HG02870 (cell line): ENCODE measurements around the gene KCND3.

Source experiments
- ATAC-seq: cut with Tn5 transposase; IDR thresholded peaks from one replicate; pipeline ENCODE4 v1.9.1; 2021; ENCODE audit warnings: mild to moderate bottlenecking, moderate library complexity; ENCODE audit not compliant: unreplicated experiment

KCND3 gene

GRCh38 chr1:111851552-111851951 is 137.9 kb downstream of the KCND3 start:
- no peak for ATAC-seq

DNA sequence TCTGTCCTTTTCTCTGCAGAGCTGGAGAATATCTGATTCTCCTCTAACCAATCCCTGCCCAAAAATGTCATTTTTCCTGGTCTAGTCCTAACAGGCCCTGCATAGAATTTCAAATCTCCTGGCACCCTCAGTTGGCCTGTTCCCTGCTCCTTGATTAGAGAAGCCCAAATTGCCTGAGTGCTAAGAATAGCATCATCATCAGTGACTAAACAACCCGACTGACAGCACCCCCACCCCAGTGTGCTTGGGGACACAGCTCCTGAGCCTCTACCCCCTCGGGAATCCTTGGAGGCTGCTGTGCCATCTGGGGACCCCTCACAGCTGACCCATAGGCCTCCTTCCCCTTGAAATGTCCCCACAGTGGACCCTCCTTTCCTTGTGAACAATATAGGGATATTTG is 139.4 kb downstream of the KCND3 start:
- no peak for ATAC-seq

GRCh38 chr1:111848852-111849545 is 140.5 kb downstream of the KCND3 start:
- ATAC-seq = no peak

DNA sequence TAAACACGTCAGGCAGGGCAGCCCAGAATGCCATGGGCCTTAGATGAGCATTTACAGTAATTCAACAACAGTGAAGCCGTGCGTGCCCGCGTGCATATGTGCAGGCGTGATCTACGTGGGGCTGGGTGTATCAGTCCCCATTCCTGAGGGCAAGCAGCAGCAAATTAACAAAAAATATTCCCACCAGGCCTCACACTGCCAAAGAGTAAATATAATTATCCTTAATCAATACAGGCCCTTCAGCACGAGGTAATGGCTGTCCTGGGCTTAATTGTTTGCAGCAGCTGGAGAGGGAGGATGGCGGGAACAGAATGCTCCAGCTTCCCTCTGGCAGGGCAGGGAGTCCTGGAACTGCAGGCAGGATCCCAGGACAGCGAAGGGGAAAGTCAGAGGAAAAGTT is 142.0 kb downstream of the KCND3 start:
- no peak for ATAC-seq

DNA sequence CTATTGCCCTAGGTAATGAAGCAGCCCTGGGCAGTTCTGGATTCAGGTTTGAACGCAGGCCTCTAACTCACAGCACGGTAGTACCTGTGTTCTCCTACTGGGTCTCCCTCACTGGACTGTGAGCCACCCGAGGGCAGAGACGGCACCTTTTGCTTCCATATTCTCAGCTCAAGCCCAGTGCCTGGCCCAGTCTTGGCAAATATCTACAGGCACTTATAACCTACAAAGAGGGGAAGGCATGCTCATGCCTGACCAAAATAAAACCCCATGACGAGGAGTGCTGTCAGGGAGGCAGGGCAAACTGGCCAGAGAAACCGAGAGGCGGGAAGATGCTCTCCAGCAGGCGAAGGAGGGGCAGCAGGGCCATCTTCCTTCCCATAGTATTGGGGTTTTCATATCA is 142.6 kb downstream of the KCND3 start:
- ATAC-seq = no peak

DNA sequence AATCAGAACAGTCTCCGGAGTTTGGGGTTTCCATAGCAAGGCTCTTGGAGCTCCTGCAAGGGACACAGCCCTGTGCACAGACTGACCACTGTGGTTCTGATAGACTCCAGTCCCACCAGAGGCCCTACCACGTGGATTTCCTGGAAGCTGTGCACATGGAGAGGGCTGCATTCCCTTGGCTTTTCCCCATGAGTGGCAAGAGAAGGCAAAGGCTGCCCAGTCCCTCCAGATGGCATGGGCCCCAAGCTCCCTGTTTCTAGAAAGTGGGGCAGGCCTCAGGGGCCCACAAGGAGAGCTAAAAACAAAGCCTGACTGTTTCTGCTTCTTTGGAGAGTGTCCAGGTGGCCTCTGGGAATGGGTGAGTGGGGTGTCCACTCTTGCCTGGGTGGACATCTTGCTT is 146.3 kb downstream of the KCND3 start:
- no peak for ATAC-seq

- no peak for ATAC-seq
These were observed 147.1 kb downstream of the KCND3 start for GRCh38 chr1:111842411-111842810.

DNA sequence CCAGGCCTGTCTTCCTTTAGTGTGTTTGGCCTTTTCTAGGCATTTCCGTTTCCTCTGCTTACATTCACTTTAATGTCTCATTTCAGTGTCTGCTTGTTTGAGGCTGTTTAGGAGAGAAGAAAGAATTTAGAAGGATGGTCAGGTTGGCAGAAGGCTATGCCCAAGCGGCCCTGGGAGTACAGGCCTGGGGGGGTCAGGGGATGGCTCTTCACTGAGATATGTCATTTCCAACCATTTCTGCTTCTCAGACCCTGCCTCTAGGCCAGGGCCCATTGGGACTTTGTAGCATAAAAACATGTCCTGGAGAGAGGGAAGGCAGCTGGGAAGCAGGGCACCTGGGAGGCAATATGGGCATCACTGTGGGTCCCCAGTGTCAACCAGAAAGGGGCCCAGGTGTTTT is 147.7 kb downstream of the KCND3 start:
- no peak for ATAC-seq

DNA sequence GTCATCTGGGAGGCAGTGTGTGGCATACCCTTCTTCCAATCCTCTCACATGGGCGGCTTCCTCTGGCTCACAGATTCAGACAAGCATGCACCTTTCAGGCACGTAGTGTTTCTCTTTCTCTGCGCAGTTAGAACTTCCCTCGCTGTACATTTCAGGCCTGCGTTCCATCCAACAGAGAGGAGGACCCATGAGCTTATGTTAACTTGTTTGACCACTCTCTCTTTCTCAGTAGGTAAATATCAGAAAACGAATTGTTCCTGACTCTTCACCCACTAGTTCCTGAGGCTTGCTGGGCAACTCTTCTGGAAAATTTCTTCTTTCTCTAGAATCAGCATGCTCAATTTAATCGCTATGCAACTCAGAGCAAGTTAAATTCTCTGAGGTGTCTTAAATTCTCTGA is 148.3 kb downstream of the KCND3 start:
- ATAC-seq = no peak

DNA sequence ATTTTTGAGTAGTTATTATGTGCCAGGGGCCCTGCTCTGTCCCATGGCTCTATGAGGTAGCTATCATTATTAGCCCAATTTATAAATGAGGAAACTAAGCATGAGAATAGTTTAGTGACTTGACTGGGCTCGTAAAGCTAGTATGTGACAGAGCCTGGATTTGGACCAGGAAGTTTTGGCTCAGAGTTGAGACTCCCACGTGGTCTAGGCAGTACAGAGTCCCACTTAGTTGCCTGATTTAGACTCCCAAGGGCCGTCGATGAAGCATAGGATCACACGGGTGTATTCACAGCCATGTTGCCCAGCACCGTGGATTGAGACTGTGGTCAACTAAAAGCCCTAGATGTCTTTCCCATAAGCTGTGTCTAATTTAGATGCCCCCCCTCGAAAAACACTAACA is 152.1 kb downstream of the KCND3 start:
- ATAC-seq = no peak

- ATAC-seq = no peak
These were observed 153.4 kb downstream of the KCND3 start for GRCh38 chr1:111836111-111836510.

GRCh38 chr1:111835514-111835913 is 154.0 kb downstream of the KCND3 start:
- no peak for ATAC-seq

DNA sequence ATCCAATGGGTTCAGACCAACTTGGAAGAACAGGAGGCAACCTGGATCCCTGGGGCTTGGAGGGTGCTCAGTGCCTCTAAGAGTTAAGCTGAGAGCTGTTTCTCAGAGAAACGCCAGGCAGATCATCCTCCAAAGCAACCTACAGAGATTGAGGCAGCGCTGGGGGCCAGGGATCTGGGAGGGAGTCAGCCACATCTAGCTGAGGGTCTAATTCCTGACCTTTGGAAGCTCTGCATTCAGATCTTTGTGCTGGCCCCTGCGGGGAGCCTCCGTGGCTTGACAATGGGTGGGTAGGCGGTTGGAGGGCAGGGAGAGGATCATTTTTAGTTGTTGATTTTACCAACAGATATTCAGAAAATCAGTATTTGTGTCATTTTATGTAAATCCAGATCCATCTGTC is 154.5 kb downstream of the KCND3 start:
- no peak for ATAC-seq

DNA sequence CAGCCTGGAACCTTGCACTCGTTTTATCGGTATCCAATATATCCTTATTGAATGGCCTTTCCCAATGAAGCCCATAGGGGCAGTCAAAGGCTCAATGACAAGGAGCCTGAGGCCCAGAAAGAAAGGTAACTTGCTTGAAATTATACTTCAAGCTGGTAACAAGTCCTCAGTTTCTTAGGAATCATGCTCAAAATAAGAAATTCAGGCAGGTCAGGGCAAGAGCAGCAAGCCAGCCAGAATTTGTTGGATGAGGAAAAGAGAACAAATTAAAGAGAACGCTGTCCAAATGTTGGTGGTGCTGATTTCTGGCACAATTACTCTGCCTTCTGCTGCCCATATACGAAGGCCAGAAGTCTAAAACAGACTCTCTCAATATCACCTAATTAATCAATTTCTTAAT is 156.1 kb downstream of the KCND3 start:
- ATAC-seq = no peak

DNA sequence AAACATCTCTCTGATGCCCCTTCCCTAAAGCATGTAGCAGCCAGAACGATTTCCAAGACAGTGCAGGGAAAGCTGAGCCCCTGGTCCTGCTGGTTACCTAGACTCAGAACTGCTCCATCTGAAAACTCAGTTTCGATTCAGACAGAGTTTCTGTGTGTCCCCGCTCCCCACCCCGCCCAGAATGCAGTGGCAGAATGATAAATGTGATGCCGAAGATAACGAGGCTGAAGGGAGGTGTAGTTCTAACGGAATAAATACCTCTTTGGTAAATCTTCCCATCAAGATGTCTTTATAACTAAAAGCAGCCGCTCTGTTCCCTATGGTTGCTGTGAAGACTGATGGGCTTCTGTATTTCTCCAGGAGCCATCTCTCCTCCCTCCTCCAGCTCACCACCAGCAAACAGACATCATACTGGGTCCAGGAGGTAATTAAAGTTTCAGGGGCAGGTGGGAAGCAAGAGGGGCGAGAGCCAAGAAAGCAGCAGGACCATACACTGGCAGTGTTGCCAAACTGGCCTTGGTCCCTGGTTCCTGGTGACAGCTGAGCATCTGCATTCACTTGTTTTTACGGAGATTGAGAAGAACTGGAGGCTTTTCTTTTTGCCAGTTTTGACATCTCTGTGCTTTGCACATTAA is 156.8 kb downstream of the KCND3 start:
- ATAC-seq = no peak

DNA sequence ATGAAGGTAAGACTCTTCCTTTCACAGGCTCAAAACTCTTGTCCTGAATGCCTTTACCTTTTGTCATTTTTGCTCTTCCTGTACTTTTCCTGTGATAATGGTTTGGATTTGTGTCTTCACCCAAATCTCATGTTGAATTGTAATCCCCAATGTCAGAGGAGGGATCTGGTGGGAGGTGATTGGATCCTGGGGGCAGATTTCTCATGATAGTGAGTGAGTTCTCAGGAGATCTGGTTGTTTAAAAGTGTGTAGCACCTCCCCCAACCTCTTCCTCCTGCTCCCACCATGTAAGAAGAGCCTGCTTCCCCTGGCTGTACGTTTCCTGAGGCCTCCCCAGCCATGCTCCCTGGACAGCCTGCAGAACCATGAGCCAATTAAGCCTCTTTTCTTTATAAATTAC is 158.3 kb downstream of the KCND3 start:
- ATAC-seq = no peak

DNA sequence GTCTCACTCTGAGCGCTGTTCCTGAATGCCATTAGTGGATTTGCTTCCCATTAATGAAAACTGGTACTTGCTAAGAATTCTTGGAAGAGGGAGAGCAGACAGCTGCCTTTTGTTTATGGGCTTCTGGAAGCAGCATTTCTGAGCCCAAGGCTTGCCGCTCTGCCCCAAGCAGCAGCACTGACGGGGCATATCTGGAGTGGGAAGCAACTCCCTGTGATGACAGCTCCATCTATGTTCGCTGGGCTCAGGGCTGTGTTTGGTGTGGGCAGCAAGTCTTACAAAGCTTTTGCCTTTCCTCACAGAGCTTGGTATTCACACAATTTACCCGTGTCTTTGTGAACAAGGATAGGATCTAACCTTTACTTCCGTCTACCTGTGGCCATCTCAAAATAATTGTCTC is 161.5 kb downstream of the KCND3 start:
- no peak for ATAC-seq

DNA sequence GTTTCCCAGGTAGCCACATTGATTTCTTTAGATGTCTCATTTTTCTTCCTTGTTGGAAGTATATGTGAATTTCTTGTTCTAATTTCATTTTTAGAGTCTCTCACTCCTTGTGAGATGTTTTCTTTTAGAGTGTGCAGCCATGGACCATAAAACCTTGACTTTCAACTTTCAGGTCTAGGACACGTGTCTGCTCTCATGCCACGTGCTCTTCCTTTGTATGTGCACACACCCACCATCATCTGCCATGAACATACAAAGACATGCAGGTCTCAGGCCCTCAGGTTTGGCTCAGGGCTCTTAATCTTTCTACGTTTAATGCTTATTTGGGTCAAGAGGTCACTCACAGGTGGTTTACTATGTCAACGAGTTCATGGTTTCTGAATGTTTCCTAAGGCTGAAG is 163.2 kb downstream of the KCND3 start:
- no peak for ATAC-seq

DNA sequence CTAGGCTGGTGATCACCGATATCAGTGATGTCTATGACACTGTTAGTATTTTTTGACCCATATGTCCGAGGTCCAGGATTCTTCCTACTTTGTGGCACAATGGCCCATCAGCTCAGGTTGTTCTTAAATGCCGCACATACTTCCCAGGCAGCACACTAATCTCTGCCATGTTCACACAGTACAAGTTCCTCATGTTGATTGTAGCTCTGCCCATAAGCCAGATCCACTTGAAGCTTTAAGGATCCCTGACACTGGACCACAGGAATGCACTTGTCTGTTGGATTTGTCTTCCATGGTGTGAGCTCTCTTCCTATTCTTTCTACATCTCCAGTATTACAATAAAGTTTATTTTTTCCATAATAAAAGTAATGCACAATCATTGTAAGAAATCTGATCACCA is 164.3 kb downstream of the KCND3 start:
- no peak for ATAC-seq

- ATAC-seq = no peak
These were observed 167.3 kb downstream of the KCND3 start for GRCh38 chr1:111822138-111822537.

- ATAC-seq = no peak
These were observed 168.2 kb downstream of the KCND3 start for GRCh38 chr1:111821121-111821745.

GRCh38 chr1:111819566-111820263 is 169.8 kb downstream of the KCND3 start:
- ATAC-seq = no peak
